WTC11 (cell line): ENCODE results near the gene TMTC2. TPM values are rescaled to one million over a fixed set of nuclear protein-coding genes. Genes with fewer than 3 reads are reported as not detected.

Experiments used
- ATAC-seq: fragments of 200-7000 bp; cut with Tn5 transposase; 2 replicates; pipeline ENCODE4 v1.10.0; 2021; ENCODE audit warnings: mild to moderate bottlenecking, moderate library complexity
- CTCF ChIA-PET: fragments of 300-600 bp; sonication (Branson Sonifier 250); formaldehyde crosslinking; loops from one replicate; lab custom pipeline; 2021; ENCODE audit warnings: antibody characterized with exemption; lab: Charles Lee
- POLR2A ChIA-PET: fragments of 350-600 bp; sonication (Branson Sonifier 250); formaldehyde crosslinking; loops from one replicate; lab custom pipeline; 2021; ENCODE audit warnings: antibody characterized with exemption; lab: Charles Lee
- DNase-seq: peaks from one replicate; pipeline ENCODE4 v3.0.0; 2021; ENCODE audit warnings: low spot score
- H3K27ac Mint-ChIP-seq: 2 replicates; pipeline ENCODE4 v1.8.0; 2021; ENCODE audit warnings: mixed read lengths
- H3K27me3 Mint-ChIP-seq: 2 replicates; pipeline ENCODE4 v1.8.0; 2021; ENCODE audit warnings: low read depth, mild to moderate bottlenecking, moderate library complexity, mixed read lengths
- H3K36me3 Mint-ChIP-seq: 2 replicates; pipeline ENCODE4 v1.8.0; 2021; ENCODE audit warnings: mixed read lengths
- H3K4me1 Mint-ChIP-seq: 2 replicates; pipeline ENCODE4 v1.8.0; 2022; ENCODE audit warnings: mixed read lengths
- H3K4me3 Mint-ChIP-seq: 2 replicates; pipeline ENCODE4 v1.8.0; 2021; ENCODE audit warnings: mild to moderate bottlenecking, moderate library complexity, mixed read lengths
- H3K9me3 Mint-ChIP-seq: 2 replicates; pipeline ENCODE4 v1.8.0; 2021; ENCODE audit warnings: mixed read lengths
- ATF6 ChIP-seq: sonication (generic); formaldehyde crosslinking; IDR thresholded peaks from 2 replicates; pipeline ENCODE4 v1.8.1; 2023; ENCODE audit warnings: mild to moderate bottlenecking, missing genetic modification reagents
- CTCF ChIP-seq: fragments of 200-600 bp; IDR thresholded peaks from 2 replicates; pipeline ENCODE4 v1.8.0; 2022; ENCODE audit warnings: antibody characterized with exemption
- FOXJ3 ChIP-seq: sonication (generic); formaldehyde crosslinking; IDR thresholded peaks from 2 replicates; pipeline ENCODE4 v1.9.0; 2021; ENCODE audit warnings: missing genetic modification reagents, mild to moderate bottlenecking, borderline replicate concordance
- HMGXB4 ChIP-seq: sonication (generic); formaldehyde crosslinking; IDR thresholded peaks from 2 replicates; pipeline ENCODE4 v1.8.1; 2023; ENCODE audit warnings: mild to moderate bottlenecking, moderate library complexity, missing genetic modification reagents
- JAZF1 ChIP-seq: fragments of 250-450 bp; sonication (Bioruptor Pico); IDR thresholded peaks from 2 replicates; pipeline ENCODE4 v1.9.0; 2021; ENCODE audit warnings: moderate library complexity, mild to moderate bottlenecking, inconsistent platforms
- MAX ChIP-seq: sonication (generic); formaldehyde crosslinking; IDR thresholded peaks from 2 replicates; pipeline ENCODE4 v1.8.0; 2022; ENCODE audit warnings: mild to moderate bottlenecking, missing genetic modification reagents
- MXD4 ChIP-seq: fragments of 250-450 bp; sonication (Bioruptor Pico); IDR thresholded peaks from 2 replicates; pipeline ENCODE4 v1.8.0; 2021; ENCODE audit warnings: mild to moderate bottlenecking, moderate library complexity, borderline replicate concordance
- NFE2L1 ChIP-seq: sonication (generic); formaldehyde crosslinking; IDR thresholded peaks from 2 replicates; pipeline ENCODE4 v1.8.1; 2023; ENCODE audit warnings: missing genetic modification reagents
- SP1 ChIP-seq: sonication (generic); formaldehyde crosslinking; conservative IDR thresholded peaks from 2 replicates; pipeline ENCODE4 v1.8.1; 2022; ENCODE audit warnings: missing genetic modification reagents
- STAT6 ChIP-seq: sonication (generic); formaldehyde crosslinking; conservative IDR thresholded peaks from 2 replicates; pipeline ENCODE4 v1.8.1; 2023; ENCODE audit warnings: mild to moderate bottlenecking, low read depth, missing genetic modification reagents, moderate library complexity
- USF1 ChIP-seq: sonication (generic); formaldehyde crosslinking; IDR thresholded peaks from 2 replicates; pipeline ENCODE4 v1.8.0; 2022; ENCODE audit warnings: mild to moderate bottlenecking, missing genetic modification reagents
- ZNF121 ChIP-seq: sonication (generic); formaldehyde crosslinking; IDR thresholded peaks from 2 replicates; pipeline ENCODE4 v1.8.0; 2023; ENCODE audit warnings: missing genetic modification reagents
- ZNF512 ChIP-seq: sonication (generic); formaldehyde crosslinking; IDR thresholded peaks from 2 replicates; pipeline ENCODE4 v1.8.1; 2022; ENCODE audit warnings: missing genetic modification reagents, borderline replicate concordance
- ZNF532 ChIP-seq: fragments of 250-450 bp; sonication (Bioruptor Pico); IDR thresholded peaks from 2 replicates; pipeline ENCODE4 v1.9.0; 2021; ENCODE audit warnings: mild to moderate bottlenecking, borderline replicate concordance
- total RNA-seq: library from RNA; stranded (reverse); gene quantifications from 3 replicates; pipeline ENCODE4 v1.2.3, GENCODE V29; 2021

Gene TMTC2
- total RNA-seq, 1 experiment from 2014 or later, result 6.4 TPM

GRCh38 chr12:83140135-83140534 is 453.4 kb downstream of the TMTC2 start (continued):
- TF ChIP-seq ZNF532 (CRISPR knock-in tag), result no peak
- no peak for TF ChIP-seq JAZF1
- no peak for TF ChIP-seq ATF6 (CRISPR knock-in tag)
- TF ChIP-seq FOXJ3 (CRISPR knock-in tag), result no peak
- no peak for TF ChIP-seq CTCF
- TF ChIP-seq HMGXB4 (CRISPR knock-in tag), result no peak
- no peak for TF ChIP-seq MXD4 (CRISPR knock-in tag)

- Mint-ChIP-seq H3K27me3 (no peaks in the 10 kb centered on the region; the same call in 1 of the 2 replicates), H3K4me3 (no peak overlapping the region), H3K36me3 (peaks cover 32% of the 10 kb centered on the region), H3K9me3 (peaks cover 37% of the 10 kb centered on the region), H3K4me1 (peaks cover 3% of the 10 kb centered on the region), H3K27ac (no peak overlapping the region)
- DNase-seq, result no peak
- ATAC-seq, result no peak
- POLR2A ChIA-PET, result no interaction called here
- CTCF ChIA-PET, result no interaction called here
- no peak for TF ChIP-seq ZNF512
- no peak for TF ChIP-seq JAZF1
- no peak for TF ChIP-seq MAX (CRISPR knock-in tag)
- no peak for TF ChIP-seq NFE2L1 (CRISPR knock-in tag)
Measured at GRCh38 chr12:83141460-83141994, 454.8 kb downstream of the TMTC2 start.

- DNase-seq (no peak), ATAC-seq (no peak)
- no peak overlapping the region for H3K27ac Mint-ChIP-seq
- peaks cover 32% of the 10 kb centered on the region for H3K36me3 Mint-ChIP-seq
- H3K4me3 Mint-ChIP-seq, result no peak overlapping the region
- H3K9me3 Mint-ChIP-seq, result peaks cover 37% of the 10 kb centered on the region
- CTCF ChIA-PET, result no interaction called here
- no peaks in the 10 kb centered on the region; the same call in 1 of the 2 replicates for H3K27me3 Mint-ChIP-seq
- POLR2A ChIA-PET, result no interaction called here
- no peaks in the 10 kb centered on the region for H3K4me1 Mint-ChIP-seq
- TF ChIP-seq STAT6 (CRISPR knock-in tag), result no peak
- TF ChIP-seq ZNF121 (CRISPR knock-in tag), result no peak
- TF ChIP-seq USF1 (CRISPR knock-in tag), result no peak
- TF ChIP-seq SP1 (CRISPR knock-in tag), result no peak
Measured at GRCh38 chr12:83142914-83143313, 456.2 kb downstream of the TMTC2 start.
